Cardiac septum (tissue), 1 donor: ENCODE measurements around the gene RANBP3L. TPM values are rescaled to one million over a fixed set of nuclear protein-coding genes. Genes with fewer than 3 reads are reported as not detected.

Experiments
- DNase-seq: peaks from one replicate; pipeline ENCODE4 v3.0.0-alpha.2; 2020; ENCODE audit warnings: low spot score
- intact Hi-C: fragments of 100-400 bp; cut with DNase I; formaldehyde crosslinking; loops from one replicate; pipeline ENCODE4 v1.14.0; 2022
- total RNA-seq: library from RNA; stranded (reverse); fragmentation: NEBNext Ultra II Directional; extraction: Animal tissue kit (Norgen Biotek cat#: 25700); gene quantifications from one replicate; pipeline ENCODE4 v1.2.1, GENCODE V29; 2021
- donor health status: DM: no; HTN: no; CAD: no.

Gene RANBP3L
- total RNA-seq, 1 donor from 2014 or later = 0.51 TPM

DNA sequence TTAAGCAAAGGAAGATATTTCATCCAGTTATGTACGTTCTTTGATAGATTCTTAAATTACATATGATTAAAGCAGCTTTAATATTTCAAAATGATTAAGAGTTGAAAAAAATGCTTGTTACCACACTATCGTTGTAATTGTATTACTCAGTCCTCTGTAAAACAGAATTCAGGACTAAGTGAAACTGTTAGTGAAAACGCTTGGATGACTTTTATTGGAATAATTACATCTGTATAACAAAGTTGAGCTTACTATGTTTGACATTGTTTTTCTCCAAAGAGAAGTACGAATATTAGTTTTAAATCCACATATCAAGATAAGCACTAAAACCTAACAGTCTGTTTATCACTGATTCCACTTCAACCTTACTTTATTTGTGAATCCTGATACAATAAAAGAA, 51.3 kb downstream of the RANBP3L start:
- no peak for DNase-seq
- intact Hi-C loops = no loop called here

DNA sequence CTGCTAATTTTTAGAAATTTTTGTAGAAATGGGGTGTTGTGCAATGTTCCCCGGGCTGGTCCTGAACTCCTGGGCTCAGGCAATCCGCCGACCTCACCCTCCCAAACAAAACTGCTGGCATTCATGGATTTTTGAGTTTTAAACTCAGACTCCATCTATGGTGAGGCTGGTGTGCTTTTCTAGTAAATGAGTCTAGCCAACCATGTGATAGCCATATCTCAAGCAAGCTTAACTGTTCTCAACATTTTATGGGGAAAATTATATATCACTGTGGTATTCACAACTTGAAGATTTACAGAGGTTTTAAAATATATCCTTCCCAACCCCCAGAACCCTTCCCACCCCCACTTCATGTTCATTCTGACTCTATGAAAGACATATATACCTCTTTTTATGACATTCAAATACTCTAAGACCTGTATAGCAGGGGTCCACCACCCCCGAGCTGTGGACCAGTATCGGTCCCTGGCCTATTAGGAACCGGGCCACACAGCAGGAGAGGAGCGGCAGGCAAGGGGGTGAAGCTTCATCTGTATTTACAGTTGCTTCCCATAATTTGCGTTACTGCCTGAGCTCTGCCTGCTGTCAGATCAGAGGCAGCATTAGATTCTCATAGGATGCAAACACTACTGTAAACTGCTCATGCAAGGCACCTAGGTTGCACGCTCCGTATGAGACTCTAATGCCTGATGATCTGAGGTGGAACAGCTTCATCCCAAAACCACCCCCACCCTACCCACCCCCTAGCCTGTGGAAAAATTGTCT, 55.5 kb downstream of the RANBP3L start:
- intact Hi-C loops = loop anchor here (10.0 kb wide), 1 partner anchor 59 kb away; the partner anchor contains the start of gene RANBP3L
- DNase-seq = no peak

DNA sequence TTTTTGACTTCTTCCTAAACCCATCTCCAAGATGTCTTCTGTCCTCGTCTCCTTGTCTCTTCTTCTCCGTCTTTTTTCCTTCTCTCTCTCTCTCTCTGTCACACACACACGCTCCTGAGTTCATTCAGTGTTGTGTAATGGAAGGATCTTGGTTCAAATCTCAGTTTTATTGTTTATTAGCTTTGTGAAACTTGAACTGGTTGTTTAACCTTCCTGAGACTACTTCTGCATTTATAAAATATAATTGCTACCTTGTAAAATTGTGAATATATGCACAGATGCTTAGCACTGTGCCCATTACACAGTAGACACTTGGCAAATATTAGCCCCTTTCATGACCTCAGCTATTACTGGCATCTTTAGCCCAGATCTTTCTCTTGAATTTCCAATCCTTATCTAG, 57.6 kb downstream of the RANBP3L start:
- intact Hi-C loops = loop anchor here (5.0 to 10.0 kb wide), 2 partner anchors 61 to 448 kb away; partner anchors contain the start of gene RANBP3L
- no peak for DNase-seq

DNA sequence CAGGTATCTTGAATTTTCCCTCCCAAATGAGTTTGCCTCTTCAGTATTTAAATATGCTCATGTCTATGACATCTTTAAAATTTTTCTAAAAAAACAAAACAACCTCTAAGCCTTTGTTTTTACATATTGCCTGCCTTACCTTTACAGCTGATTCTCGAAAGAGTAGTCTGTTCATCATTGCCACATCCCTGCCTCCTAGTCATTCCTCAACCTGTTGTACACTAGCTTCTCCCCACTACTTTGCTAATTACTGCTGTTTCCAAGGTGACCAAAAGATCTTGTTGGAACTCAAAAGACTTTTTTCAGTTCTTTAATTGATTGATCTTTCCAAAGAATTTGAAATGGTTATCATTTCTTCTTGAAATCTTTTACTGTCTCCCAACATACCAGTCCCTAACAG, 58.0 kb downstream of the RANBP3L start:
- no peak for DNase-seq
- intact Hi-C loops = loop anchor here (5.0 to 10.0 kb wide), 2 partner anchors 61 to 449 kb away; partner anchors contain the start of gene RANBP3L

DNA sequence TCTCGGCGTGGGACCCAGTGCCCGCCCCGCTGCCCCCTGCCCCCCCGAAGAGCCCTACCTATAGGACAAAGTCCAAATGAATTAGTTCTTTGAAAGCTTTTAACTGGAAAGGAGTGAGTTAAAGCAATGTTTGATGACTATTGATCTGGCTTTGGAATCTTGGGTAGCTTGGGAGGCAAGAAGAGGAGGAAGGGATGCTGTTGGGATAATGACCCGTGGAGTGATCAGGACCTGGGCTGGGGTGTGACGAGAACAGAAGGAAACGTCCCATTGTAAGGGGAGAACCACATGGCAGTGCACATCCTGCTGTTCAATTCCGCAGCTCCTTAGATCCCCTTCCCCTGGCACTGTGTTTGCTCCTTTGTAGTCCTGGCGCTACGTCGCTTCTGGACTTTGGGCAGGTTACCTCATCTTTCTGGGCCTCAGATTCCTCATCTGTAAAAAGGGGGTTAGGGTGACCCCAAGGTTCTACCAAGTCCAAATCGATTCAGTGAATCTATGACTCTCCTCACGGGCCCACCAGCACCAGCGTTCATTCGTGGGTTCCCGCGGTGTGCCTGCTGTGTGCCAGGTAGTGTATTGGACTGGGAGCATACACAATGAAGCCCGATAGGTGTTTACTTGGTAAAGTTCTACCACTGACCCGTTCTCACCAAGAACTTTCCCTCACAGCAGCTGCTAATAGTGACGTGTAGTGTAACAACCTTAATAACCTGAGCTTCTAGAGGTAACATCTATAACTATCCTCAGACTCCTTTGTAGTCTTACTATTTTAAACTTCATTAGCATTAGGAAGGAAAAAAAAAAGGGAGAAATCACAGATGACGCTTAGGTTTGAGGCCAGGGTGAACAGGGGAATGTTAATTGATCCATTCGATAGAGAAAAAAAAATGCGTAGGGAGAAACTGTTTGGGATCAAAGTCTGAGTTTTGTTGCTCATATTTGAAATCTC, 58.9 kb downstream of the RANBP3L start:
- DNase-seq = no peak
- intact Hi-C loops = loop anchor here (5.0 to 10.0 kb wide), 2 partner anchors 62 to 449 kb away; partner anchors contain the start of gene RANBP3L

DNA sequence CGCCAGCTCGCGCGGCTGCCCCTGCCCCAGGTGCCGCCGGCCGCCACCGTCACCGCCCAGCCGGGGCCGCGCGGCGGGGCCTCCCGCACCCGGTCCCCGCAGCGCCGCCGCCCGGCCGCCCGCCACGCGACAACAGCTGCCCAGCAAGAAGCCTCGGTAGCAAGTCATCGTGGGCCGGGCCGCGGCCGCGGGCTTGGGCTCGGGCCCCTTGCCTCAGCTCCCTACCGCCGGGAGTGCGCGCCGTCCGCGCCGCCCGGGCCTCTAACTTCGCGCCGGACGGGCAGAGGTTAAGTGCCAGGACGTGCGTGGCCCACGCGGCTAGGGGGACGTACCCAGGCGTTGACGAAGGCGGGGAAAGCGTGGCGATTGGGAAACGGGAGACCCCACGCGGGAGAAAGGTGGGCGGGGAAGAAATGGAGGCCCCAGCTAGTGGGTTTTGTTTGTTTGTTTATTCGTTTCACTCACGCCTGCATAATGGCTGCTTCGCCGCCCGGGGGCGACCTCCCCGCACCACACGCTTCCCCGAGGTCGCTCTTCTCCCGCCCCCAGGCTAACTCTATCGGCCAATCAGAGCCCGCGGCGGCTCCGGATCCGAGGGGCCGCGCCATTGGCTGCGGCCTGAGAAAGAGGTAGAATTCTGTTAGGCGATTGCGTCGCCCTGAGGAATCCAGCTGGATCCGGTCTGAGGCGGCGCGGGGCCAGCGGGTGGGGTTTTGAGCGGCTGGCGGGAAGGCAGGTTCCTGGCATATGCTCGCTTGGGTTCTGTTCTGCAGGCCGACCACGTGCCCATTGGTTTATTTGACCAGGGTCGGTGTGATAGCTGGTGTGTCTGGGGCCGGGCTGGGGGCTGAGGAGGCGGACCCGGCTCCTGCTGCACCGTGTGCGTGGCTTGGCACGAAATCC, 59.8 kb downstream of the RANBP3L start, which contains the start of gene NADK2:
Gene NADK2, minus strand, starts transcription at position 295 of the 903 bp plus-strand sequence. Its CDS starts 127 bp downstream, at position 168.
- intact Hi-C loops = loop anchor here (1.0 to 10.0 kb wide), 3 partner anchors 63 to 450 kb away; partner anchors contain the start of genes RANBP3L and SKP2
- DNase-seq = peak; percentile 97

DNA sequence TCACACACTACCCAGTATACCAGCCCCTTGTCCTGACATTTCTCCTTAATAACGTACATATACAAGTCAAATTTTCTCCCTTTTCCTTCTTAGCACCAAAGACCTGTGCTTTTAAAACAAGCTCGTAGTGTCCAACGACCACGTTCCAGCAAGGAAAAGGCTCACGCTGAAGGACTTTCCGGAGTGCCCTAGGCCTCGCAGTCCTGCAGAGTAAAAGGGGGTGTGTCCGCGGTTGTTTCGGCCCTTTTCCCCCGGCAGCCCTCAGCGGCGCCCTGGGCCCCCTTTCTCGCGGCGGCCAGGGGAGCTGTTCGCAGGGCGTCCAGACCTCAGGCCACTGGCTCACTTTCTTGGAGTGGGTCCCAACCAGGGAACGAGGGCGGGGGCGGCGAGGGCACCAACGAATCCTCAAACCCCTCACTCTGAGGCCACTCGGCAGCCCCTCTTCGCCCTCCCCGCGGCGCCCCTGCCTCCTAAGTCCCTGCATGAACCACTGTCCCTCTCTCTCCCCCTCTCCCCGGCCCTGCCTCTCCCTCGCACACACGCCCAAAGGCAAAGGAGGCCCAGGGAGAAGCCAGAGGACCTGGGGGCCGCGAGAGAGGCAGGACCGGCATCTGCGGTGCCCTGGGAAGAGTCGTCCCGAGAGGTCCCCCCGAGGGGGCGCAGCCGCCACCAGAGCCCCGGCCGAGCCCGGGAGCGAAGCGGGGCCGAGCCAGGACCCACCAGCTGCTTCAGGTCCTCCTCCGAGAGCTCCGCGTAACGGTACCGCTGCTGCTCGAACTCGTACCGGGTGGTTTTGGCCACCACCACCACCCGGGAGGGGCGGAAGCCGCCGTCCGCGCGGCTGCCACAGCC, 60.7 kb downstream of the RANBP3L start:
- intact Hi-C loops = loop anchor here (1.0 to 10.0 kb wide), 3 partner anchors 64 to 451 kb away; partner anchors contain the start of genes RANBP3L and SKP2
- DNase-seq = peak; percentile 79

DNA sequence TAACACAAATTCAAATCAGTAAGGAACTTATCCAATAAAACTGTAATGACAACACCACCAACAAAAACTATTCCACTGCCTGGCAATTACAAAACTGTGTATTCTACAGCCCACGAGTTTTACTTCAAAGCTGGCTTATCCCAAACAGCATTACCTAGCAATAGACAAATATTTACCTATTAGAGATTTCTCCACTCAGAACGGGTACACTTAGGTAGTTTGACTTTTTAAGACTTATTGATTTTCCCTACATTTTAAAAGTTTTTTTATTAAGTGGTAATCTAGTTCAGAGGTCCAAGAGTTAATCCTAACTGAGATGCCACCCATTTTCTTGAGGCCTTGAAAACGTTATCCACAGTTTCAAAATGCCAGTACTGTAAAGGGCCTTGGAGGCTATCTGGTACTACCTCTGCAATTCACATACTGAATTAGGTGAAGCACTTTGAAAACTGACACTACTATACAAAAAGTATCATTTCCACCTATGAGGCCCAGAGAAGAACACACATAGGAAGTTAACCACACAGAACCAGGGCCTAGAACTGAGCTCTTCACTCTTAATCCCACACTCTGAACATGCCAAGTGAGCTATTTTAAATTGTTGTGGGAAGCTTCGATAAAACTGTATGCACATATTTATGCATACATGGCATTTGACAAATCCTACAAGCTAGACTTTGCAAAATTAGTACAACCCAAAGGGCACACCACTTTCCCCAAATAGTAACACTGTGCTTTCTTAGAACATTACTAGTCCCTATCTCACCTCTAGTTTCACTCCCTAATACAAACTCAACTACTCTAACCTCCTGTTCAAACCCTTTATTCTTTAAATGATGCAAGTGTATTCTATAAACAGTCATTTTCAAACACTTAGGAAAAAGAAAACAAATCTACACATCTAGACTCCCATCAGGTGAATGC, 62.1 kb downstream of the RANBP3L start:
- intact Hi-C loops = loop anchor here (5.0 to 10.0 kb wide), 2 partner anchors 65 to 453 kb away; partner anchors contain the start of gene RANBP3L
- no peak for DNase-seq

DNA sequence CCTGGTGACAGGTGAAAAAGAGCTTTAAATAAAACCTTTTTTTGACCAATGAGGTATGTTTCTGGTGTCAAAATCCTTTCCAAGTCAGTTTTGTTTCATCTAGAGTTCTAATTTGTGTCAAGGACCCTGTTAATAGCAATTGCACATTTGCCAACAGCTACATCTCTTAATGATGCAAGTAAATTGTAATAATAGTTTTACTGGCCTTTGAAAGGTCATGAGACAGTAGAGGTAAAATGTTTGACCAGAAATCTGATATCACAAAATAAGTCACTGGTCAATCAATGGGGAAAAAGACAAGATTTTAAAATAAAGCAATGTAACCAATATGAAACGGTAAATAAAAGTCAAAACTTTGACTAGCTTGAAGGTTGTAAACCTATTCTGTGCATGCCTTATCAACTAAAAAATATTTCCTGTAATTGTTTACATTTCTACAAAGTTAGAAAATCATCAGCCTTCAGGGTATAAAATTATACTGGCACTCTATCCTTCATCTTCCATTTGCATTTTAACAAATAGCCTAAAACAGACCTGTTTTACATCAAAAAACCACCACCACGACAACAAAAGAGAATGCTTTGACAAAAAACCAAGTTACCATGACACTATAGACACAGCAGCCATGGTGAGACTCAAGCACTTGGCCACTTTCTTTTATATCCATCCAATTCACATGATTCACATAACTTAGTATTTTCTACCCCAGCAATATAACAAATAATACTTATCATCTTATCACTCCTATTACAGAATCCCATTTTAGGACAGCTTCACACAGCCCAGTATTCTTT, 63.0 kb downstream of the RANBP3L start:
- DNase-seq = no peak
- intact Hi-C loops = no loop called here

DNA sequence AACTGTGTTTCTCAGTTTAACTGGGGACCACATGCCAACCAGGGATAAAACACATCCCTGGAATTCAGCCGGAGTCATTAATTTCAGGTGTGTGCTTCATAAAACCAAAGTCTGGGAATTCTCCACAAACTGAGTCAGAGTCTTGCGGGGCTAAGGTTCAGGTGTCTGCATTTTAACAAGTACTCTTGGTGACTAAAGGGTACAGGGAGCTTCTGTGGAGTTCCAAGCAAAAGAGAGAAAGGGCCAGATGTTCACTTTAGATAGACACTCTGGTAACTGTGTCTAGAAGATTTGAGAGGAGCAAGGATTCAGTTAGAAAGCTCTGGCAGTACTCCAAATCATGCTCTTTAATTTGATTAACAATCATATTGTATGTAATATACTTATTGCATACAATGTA, 64.0 kb downstream of the RANBP3L start:
- DNase-seq = no peak
- intact Hi-C loops = no loop called here

DNA sequence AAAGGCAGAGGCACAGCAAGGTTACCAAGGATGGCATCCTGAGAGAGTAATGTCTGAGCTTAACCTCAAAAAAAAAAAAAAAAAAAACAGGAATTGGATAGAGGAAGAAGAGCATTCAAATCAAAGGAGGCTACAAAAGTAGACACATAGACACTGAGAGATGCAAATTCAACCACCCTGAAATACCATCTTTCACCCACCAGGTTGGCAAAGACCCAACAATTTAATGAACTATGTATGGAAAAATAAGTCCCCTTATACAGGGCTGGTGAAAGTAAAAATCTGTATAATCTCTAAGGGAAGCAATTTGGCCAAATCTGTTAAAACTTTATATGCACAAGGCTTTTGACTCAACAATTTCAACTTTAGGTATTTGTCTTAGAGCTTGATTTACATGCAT, 64.9 kb downstream of the RANBP3L start:
- intact Hi-C loops = no loop called here

DNA sequence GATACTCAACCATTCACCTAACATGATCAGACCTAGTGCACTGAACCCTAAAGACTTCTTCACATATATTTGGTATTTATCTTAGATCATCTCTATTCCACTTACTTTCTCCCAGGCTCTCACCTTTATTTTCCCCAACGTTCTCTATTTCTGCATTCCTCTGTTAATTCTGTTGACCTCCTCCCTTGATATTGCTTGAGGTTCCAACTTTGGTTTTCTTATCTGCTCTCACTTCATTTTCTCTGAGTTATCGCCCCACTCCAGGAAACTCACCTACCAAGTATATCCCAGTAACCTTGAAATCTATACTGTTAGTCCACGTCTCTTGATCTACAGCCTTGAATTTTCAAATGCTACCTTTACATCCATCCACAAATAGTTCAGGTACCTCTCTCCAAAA, 69.2 kb downstream of the RANBP3L start:
- intact Hi-C loops = no loop called here
- DNase-seq = no peak

More for the DNA sequence above, 64.9 kb downstream of the RANBP3L start:
- DNase-seq = no peak

DNA sequence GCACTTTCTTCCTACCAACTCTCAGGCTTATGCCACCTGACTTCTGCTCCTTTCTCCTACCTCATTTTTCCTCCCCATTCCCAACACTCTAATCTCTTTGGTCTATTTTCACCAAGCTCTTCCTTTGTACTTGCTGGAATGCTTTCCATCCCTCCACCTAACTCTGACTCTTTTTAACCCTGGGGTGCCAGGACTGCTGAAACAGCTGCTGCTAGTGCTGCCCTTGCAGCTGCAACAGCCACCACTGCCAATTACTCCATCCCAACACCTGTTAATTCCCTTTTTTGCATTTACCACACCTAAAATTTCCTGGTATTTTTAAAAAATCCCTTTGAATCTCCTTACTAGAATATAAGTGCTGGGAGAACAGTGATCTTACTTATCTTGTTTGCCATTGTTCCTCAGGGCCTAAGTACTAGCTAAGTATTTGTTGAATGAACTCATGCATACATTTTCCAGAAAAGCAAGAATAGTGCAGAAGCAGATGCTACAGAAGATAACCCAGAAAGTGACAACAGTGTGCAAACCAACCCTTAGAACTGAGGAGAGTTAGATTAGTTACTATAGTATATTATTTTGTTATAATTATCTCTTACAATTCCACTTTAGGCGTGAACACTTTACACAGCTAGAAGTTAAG, 71.4 kb downstream of the RANBP3L start:
- no peak for DNase-seq
- intact Hi-C loops = no loop called here

DNA sequence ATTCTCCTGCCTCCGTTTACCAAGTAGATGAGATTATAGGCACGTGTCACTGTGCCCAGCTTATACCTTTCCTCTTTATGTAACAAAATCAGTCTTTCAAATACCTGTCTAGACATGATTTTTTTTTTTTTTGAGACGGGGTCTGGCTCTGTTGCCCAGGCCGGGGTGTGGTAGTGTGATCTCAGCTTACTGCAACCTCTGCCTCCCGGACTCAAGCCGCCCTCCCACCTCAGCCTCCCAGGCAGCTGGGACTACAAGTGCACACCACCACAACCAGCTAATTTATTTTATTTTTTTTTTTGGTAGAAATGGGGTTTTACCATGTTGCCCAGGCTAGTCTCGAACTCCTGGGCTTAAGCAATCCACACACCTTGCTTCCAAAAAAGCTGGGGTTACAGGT, 73.2 kb downstream of the RANBP3L start:
- intact Hi-C loops = no loop called here
- no peak for DNase-seq

DNA sequence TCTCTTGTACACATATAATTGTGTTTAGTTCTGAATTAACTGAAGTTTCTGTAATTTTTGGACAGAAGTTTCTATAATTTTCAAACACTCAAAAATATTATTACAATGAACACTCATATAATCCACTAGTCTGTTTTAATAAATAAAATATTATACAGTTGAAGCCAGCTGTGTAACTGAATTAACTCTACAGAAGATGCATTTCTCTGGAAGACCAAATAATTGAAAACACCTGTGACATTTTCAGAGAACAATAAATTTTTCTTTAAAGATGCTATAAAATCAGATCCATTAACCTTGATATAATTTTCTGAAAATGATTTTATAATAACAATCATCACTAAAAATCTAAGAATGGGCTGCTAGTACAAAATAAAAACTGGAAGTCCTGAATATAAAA, 74.7 kb downstream of the RANBP3L start:
- DNase-seq = no peak
- intact Hi-C loops = no loop called here

DNA sequence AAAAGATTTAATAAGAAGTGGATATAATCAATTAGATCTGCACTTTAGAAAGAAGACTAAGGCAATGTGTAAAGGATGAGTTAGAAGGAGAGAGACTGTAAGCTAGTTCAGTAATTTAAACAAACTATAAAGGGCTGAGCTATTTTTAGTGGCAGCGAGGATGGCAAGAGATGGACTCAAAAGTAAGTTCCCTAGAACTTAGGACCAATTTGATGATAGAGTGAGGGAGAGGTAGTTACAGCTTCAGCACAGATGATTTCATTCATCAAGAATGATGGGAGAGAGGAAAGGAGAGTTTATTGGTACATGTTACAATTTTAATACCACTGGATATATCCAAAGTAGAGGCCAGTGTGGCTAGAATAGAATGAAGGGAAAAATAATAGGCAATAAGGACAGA, 79.1 kb downstream of the RANBP3L start:
- intact Hi-C loops = no loop called here
- no peak for DNase-seq
